SK-N-SH treated with all-trans-retinoic acid at 6 μM for 48 hours (cell line): ENCODE data around the gene SKI.

Experiments
- ARNTL ChIP-seq: fragments of 450-650 bp; formaldehyde crosslinking; IDR thresholded peaks from 2 replicates; pipeline ENCODE4 v1.5.0; 2020; ENCODE audit warnings: low read depth, mild to moderate bottlenecking, moderate library complexity, borderline replicate concordance
- ISL1 ChIP-seq: fragments of 250-450 bp; sonication (Bioruptor Pico); IDR thresholded peaks from 2 replicates; pipeline ENCODE4 v2.1.2; 2022; ENCODE audit warnings: mild to moderate bottlenecking, moderate library complexity
- PPARA ChIP-seq: fragments of 250-450 bp; sonication (Bioruptor Pico); IDR thresholded peaks from 2 replicates; pipeline ENCODE4 v1.5.0; 2020; ENCODE audit warnings: mild to moderate bottlenecking, borderline replicate concordance
- RARB ChIP-seq: fragments of 250-450 bp; sonication (Bioruptor Pico); IDR thresholded peaks from 2 replicates; pipeline ENCODE4 v1.8.0; 2021; ENCODE audit warnings: mild to moderate bottlenecking, moderate library complexity
- ZC3H10 ChIP-seq: fragments of 250-450 bp; sonication (Bioruptor Pico); IDR thresholded peaks from 2 replicates; pipeline ENCODE4 v1.5.1; 2021; ENCODE audit warnings: mild to moderate bottlenecking, moderate library complexity
- ZFP30 ChIP-seq: fragments of 450-650 bp; formaldehyde crosslinking; IDR thresholded peaks from 2 replicates; pipeline ENCODE4 v1.5.0; 2022; ENCODE audit warnings: mild to moderate bottlenecking, moderate library complexity
- TF ChIP-seq, protein P1 (sequence below): fragments of 250-450 bp; sonication (Bioruptor Pico); IDR thresholded peaks from 2 replicates; pipeline ENCODE4 v1.8.0; 2020; ENCODE audit warnings: mild to moderate bottlenecking, moderate library complexity, borderline replicate concordance
- TF ChIP-seq, protein P2 (sequence below): fragments of 250-450 bp; sonication (Bioruptor Pico); IDR thresholded peaks from 2 replicates; pipeline ENCODE4 v1.5.1; 2020; ENCODE audit warnings: low read depth, mild to moderate bottlenecking, moderate library complexity

DNA sequence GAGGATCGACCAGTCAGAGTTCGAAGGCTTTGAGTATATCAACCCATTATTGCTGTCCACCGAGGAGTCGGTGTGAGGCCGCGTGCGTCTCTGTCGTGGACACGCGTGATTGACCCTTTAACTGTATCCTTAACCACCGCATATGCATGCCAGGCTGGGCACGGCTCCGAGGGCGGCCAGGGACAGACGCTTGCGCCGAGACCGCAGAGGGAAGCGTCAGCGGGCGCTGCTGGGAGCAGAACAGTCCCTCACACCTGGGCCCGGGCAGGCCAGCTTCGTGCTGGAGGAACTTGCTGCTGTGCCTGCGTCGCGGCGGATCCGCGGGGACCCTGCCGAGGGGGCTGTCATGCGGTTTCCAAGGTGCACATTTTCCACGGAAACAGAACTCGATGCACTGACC is 43.2 kb upstream of the SKI start:
- no peak for TF ChIP-seq ARNTL (CRISPR knock-in tag)
- TF ChIP-seq, protein P1, sequence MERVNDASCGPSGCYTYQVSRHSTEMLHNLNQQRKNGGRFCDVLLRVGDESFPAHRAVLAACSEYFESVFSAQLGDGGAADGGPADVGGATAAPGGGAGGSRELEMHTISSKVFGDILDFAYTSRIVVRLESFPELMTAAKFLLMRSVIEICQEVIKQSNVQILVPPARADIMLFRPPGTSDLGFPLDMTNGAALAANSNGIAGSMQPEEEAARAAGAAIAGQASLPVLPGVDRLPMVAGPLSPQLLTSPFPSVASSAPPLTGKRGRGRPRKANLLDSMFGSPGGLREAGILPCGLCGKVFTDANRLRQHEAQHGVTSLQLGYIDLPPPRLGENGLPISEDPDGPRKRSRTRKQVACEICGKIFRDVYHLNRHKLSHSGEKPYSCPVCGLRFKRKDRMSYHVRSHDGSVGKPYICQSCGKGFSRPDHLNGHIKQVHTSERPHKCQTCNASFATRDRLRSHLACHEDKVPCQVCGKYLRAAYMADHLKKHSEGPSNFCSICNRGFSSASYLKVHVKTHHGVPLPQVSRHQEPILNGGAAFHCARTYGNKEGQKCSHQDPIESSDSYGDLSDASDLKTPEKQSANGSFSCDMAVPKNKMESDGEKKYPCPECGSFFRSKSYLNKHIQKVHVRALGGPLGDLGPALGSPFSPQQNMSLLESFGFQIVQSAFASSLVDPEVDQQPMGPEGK (CRISPR knock-in tag): no peak
- TF ChIP-seq ZC3H10: no peak
- TF ChIP-seq ZFP30 (CRISPR knock-in tag): no peak
- no peak for TF ChIP-seq RARB
- no peak for TF ChIP-seq PPARA (CRISPR knock-in tag)
- TF ChIP-seq, protein P2, sequence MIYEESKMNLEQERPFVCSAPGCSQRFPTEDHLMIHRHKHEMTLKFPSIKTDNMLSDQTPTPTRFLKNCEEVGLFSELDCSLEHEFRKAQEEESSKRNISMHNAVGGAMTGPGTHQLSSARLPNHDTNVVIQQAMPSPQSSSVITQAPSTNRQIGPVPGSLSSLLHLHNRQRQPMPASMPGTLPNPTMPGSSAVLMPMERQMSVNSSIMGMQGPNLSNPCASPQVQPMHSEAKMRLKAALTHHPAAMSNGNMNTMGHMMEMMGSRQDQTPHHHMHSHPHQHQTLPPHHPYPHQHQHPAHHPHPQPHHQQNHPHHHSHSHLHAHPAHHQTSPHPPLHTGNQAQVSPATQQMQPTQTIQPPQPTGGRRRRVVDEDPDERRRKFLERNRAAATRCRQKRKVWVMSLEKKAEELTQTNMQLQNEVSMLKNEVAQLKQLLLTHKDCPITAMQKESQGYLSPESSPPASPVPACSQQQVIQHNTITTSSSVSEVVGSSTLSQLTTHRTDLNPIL (CRISPR knock-in tag): no peak
- no peak for TF ChIP-seq ISL1 (CRISPR knock-in tag)
